Skeletal muscle tissue (tissue), 4 donors: ENCODE data around the gene NAIF1. TPM values are rescaled to one million over a fixed set of nuclear protein-coding genes. Genes with fewer than 3 reads are reported as not detected.
"Not testable (repeated sequence)": the region's sequence is repeated elsewhere in the genome, so short reads cannot be mapped to it uniquely, and the experiment has no call there.

Source experiments
- H3K27ac ChIP-seq: one replicate; pipeline ENCODE4 v1.7.0; 2013; ENCODE audit warnings: mild to moderate bottlenecking, low read depth, low read length, inconsistent platforms
- H3K27me3 ChIP-seq, 3 donors: one replicate each; pipeline ENCODE4 v1.7.0; 2013; ENCODE audit warnings: low read length in 3 of 3; ENCODE audit not compliant: control insufficient read depth in 3 of 3, insufficient read depth in 3 of 3
- H3K36me3 ChIP-seq, 3 donors: one replicate each; pipeline ENCODE4 v1.7.0; 2013; ENCODE audit warnings: low read length in 3 of 3; ENCODE audit not compliant: control insufficient read depth in 3 of 3, insufficient read depth in 3 of 3
- H3K4me1 ChIP-seq, 3 donors: one replicate each; pipeline ENCODE4 v1.7.0; 2013; ENCODE audit warnings: low read length in 3 of 3, mild to moderate bottlenecking in 3 of 3; ENCODE audit not compliant: control insufficient read depth in 3 of 3, insufficient read depth in 3 of 3
- H3K4me3 ChIP-seq, 3 donors: one replicate each; pipeline ENCODE4 v1.7.0; 2013; ENCODE audit warnings: low read length in 3 of 3
- H3K9ac ChIP-seq, 3 donors: one replicate each; pipeline ENCODE4 v1.7.0; 2013; ENCODE audit warnings: low read length in 3 of 3, mild to moderate bottlenecking in 3 of 3, moderate library complexity in 2 of 3, low read depth in 1 of 3
- H3K9me3 ChIP-seq, 3 donors: one replicate each; pipeline ENCODE4 v1.7.0; 2013; ENCODE audit warnings: low read length in 3 of 3; ENCODE audit not compliant: control insufficient read depth in 3 of 3
- total RNA-seq: library from RNA; depleted of rRNA; stranded (reverse); fragments of >200 nt; gene quantifications from one replicate; pipeline ENCODE4 v1.2.3, GENCODE V29; 2014
- donor health status: Osteomylitis.

NAIF1 gene
- total RNA-seq, 1 donor from 2014 or later: 8.9 TPM

- Histone ChIP-seq H3K9me3 (no peaks in the 10 kb centered on the region), H3K36me3 (no peaks in the 10 kb centered on the region), H3K27ac (no peak overlapping the region), H3K4me3 (no peak overlapping the region), H3K4me1 (peaks cover 0 to 3% (median 0%) of the 10 kb centered on the region in 3 donors), H3K27me3 (no peaks in the 10 kb centered on the region), H3K9ac (peak overlapping the region in 2 of 3 donors; percentile 20 to 45)
These were observed 32.1 kb downstream of the NAIF1 start for GRCh38 chr9:128034821-128035652.

GRCh38 chr9:128033609-128034008 lies 33.5 kb downstream of the NAIF1 start:
- H3K4me1 ChIP-seq: peaks cover 0 to 3% (median 0%) of the 10 kb centered on the region in 3 donors
- H3K9ac ChIP-seq: no peak overlapping the region
- H3K27ac ChIP-seq: no peak overlapping the region
- H3K36me3 ChIP-seq: no peaks in the 10 kb centered on the region
- no peak overlapping the region for H3K4me3 ChIP-seq
- no peaks in the 10 kb centered on the region for H3K9me3 ChIP-seq
- H3K27me3 ChIP-seq: no peaks in the 10 kb centered on the region

GRCh38 chr9:128027705-128028104 lies 39.4 kb downstream of the NAIF1 start:
- no peak overlapping the region for H3K9ac ChIP-seq
- H3K36me3 ChIP-seq: no peaks in the 10 kb centered on the region
- no peak overlapping the region for H3K4me3 ChIP-seq
- no peaks in the 10 kb centered on the region for H3K9me3 ChIP-seq
- no peaks in the 10 kb centered on the region for H3K4me1 ChIP-seq
- H3K27me3 ChIP-seq: no peaks in the 10 kb centered on the region
- no peak overlapping the region for H3K27ac ChIP-seq

GRCh38 chr9:128026773-128027541 lies 40.2 kb downstream of the NAIF1 start:
- H3K9me3 ChIP-seq: no peaks in the 10 kb centered on the region
- no peaks in the 10 kb centered on the region for H3K36me3 ChIP-seq
- no peaks in the 10 kb centered on the region for H3K27me3 ChIP-seq
- H3K9ac ChIP-seq: peak overlapping the region in 2 of 3 donors; percentile 5 to 16
- peak overlapping the region; percentile 25 for H3K27ac ChIP-seq
- peaks cover 0 to 3% (median 0%) of the 10 kb centered on the region in 3 donors for H3K4me1 ChIP-seq
- no peak overlapping the region for H3K4me3 ChIP-seq

- peaks cover 0 to 3% (median 0%) of the 10 kb centered on the region in 3 donors for H3K4me1 ChIP-seq
- peak overlapping the region; percentile 25 for H3K27ac ChIP-seq
- no peak overlapping the region for H3K9ac ChIP-seq
- no peaks in the 10 kb centered on the region for H3K27me3 ChIP-seq
- H3K9me3 ChIP-seq: no peaks in the 10 kb centered on the region
- no peak overlapping the region for H3K4me3 ChIP-seq
- H3K36me3 ChIP-seq: no peaks in the 10 kb centered on the region
These were observed 40.8 kb downstream of the NAIF1 start for GRCh38 chr9:128026255-128026772.

- peaks cover 0 to 3% (median 0%) of the 10 kb centered on the region in 3 donors for H3K4me1 ChIP-seq
- no peak overlapping the region for H3K9ac ChIP-seq
- no peak overlapping the region for H3K27ac ChIP-seq
- no peaks in the 10 kb centered on the region for H3K27me3 ChIP-seq
- no peak overlapping the region for H3K4me3 ChIP-seq
- H3K36me3 ChIP-seq: no peaks in the 10 kb centered on the region
- no peaks in the 10 kb centered on the region for H3K9me3 ChIP-seq
These were observed 41.4 kb downstream of the NAIF1 start for GRCh38 chr9:128025736-128026135.

GRCh38 chr9:128024761-128025308 lies 42.3 kb downstream of the NAIF1 start:
- Histone ChIP-seq H3K27me3 (no peaks in the 10 kb centered on the region), H3K36me3 (no peaks in the 10 kb centered on the region), H3K4me3 (no peak overlapping the region), H3K4me1 (peaks cover 0 to 3% (median 0%) of the 10 kb centered on the region in 3 donors), H3K9me3 (no peaks in the 10 kb centered on the region), H3K9ac (peak overlapping the region in 1 of 3 donors; percentile 16), H3K27ac (no peak overlapping the region)

- H3K27me3 ChIP-seq, H3K9me3 ChIP-seq, H3K4me1 ChIP-seq, H3K4me3 ChIP-seq, H3K36me3 ChIP-seq, H3K27ac ChIP-seq, H3K9ac ChIP-seq: not testable (repeated sequence)
These were observed 43.4 kb downstream of the NAIF1 start for GRCh38 chr9:128023671-128024070.

GRCh38 chr9:128022886-128023285 lies 44.2 kb downstream of the NAIF1 start:
- no peaks in the 10 kb centered on the region for H3K9me3 ChIP-seq
- peaks cover 0 to 3% (median 0%) of the 10 kb centered on the region in 3 donors for H3K4me1 ChIP-seq
- no peaks in the 10 kb centered on the region for H3K27me3 ChIP-seq
- no peak overlapping the region for H3K9ac ChIP-seq
- no peak overlapping the region for H3K27ac ChIP-seq
- H3K4me3 ChIP-seq: no peak overlapping the region
- H3K36me3 ChIP-seq: no peaks in the 10 kb centered on the region
